Testis (tissue), 2 donors: ENCODE results near the gene LGALS3BP.

Source experiments
- CTCF ChIP-seq, 3 experiments: fragments of 450-650 bp in 2 of 3; fragments of 200-600 bp in 1 of 3; sonication (generic) in 1 of 3; IDR thresholded peaks; one replicate each; pipeline ENCODE4 v1.5.1; 2016 to 2019; ENCODE audit warnings: antibody characterized with exemption in 3 of 3, mild to moderate bottlenecking in 2 of 3, moderate library complexity in 1 of 3
- POLR2A ChIP-seq: fragments of 450-650 bp; IDR thresholded peaks from one replicate; pipeline ENCODE4 v1.6.1; 2017; ENCODE audit warnings: antibody characterized with exemption, mild to moderate bottlenecking, moderate library complexity

GRCh38 chr17:78925662-78926555, 53.8 kb downstream of the LGALS3BP start:
- TF ChIP-seq CTCF (IDR thresholded peaks at IDR 0.05) (no peak), POLR2A (no peak)
